ENCODE data around the gene SATB2.

GRCh38 chr2:199335502-199335901 is 122.2 kb downstream of the SATB2 start:
- TF ChIP-seq CTCF (IDR thresholded peaks at IDR 0.05; ENCODE audit: poor library complexity, severe bottlenecking) (no peak), EP300 (conservative IDR thresholded peaks at IDR 0.05; ENCODE audit: poor library complexity, severe bottlenecking) (no peak), EZH2 (IDR thresholded peaks at IDR 0.05; ENCODE audit: borderline replicate concordance, insufficient read depth, low read length, poor library complexity, severe bottlenecking) (no peak), POLR2AphosphoS5 (IDR thresholded peaks at IDR 0.05) (no peak)
